GM12891 (cell line): ENCODE results near the gene INCENP.
A peak's percentile ranks its signal among the peaks of the same experiment; 100 is the strongest.

ENCODE experiments used
- PAX5 ChIP-seq: IDR thresholded peaks from 2 replicates; pipeline ENCODE4 v1.6.1; 2011; ENCODE audit warnings: low read length, moderate library complexity, mild to moderate bottlenecking; ENCODE audit not compliant: insufficient read depth, severe bottlenecking
- POLR2A ChIP-seq: IDR thresholded peaks from 2 replicates; pipeline ENCODE4 v1.6.1; 2011; ENCODE audit warnings: low read depth, low read length, control low read depth
- POLR2AphosphoS5 ChIP-seq: IDR thresholded peaks from 2 replicates; pipeline ENCODE4 v1.6.1; 2011; ENCODE audit warnings: low read depth, low read length, control low read depth
- POU2F2 ChIP-seq: IDR thresholded peaks from 2 replicates; pipeline ENCODE4 v1.6.1; 2011; ENCODE audit warnings: low read depth, mild to moderate bottlenecking, control low read depth, low read length, moderate library complexity
- SPI1 ChIP-seq: IDR thresholded peaks from 2 replicates; pipeline ENCODE4 v1.6.1; 2011; ENCODE audit warnings: low read depth, low read length, control low read depth
- TAF1 ChIP-seq: IDR thresholded peaks from 2 replicates; pipeline ENCODE4 v1.6.1; 2011; ENCODE audit warnings: low read depth, low read length, control low read depth

- no peak for TF ChIP-seq POLR2AphosphoS5
- no peak; the same call in 1 of the 2 replicates for TF ChIP-seq POLR2A
- TF ChIP-seq TAF1 = no peak
- peak; percentile 81 for TF ChIP-seq SPI1
- TF ChIP-seq POU2F2 = no peak
- no peak for TF ChIP-seq PAX5
Measured at GRCh38 chr11:62123669-62124185, at the start of gene INCENP.
